H1 (cell line): ENCODE results near the gene PEX1. TPM values are rescaled to one million over a fixed set of nuclear protein-coding genes. Genes with fewer than 3 reads are reported as not detected.

Experiments used
- BRCA1 ChIP-seq: IDR thresholded peaks from 2 replicates; pipeline ENCODE4 v1.6.1; 2012; ENCODE audit warnings: low read depth, low read length, improper control_type of control experiment
- JUND ChIP-seq: IDR thresholded peaks from 2 replicates; pipeline ENCODE4 v1.6.1; 2011; ENCODE audit warnings: mild to moderate bottlenecking, improper control_type of control experiment, low read length
- MAFK ChIP-seq: IDR thresholded peaks from 2 replicates; pipeline ENCODE4 v1.6.1; 2012; ENCODE audit warnings: low read depth, mild to moderate bottlenecking, improper control_type of control experiment, low read length
- RXRA ChIP-seq: IDR thresholded peaks from 2 replicates; pipeline ENCODE4 v1.6.1; 2011; ENCODE audit warnings: low read depth, mild to moderate bottlenecking, low read length, moderate library complexity; ENCODE audit not compliant: insufficient read depth
- SIX5 ChIP-seq: IDR thresholded peaks from 2 replicates; pipeline ENCODE4 v1.6.1; 2011; ENCODE audit warnings: mild to moderate bottlenecking, low read depth, low read length
- SP1 ChIP-seq: IDR thresholded peaks from 2 replicates; pipeline ENCODE4 v1.6.1; 2011; ENCODE audit warnings: low read depth, low read length
- SRF ChIP-seq: IDR thresholded peaks from 2 replicates; pipeline ENCODE4 v1.6.1; 2011; ENCODE audit warnings: mild to moderate bottlenecking, low read depth, low read length, moderate library complexity
- TAF1 ChIP-seq: IDR thresholded peaks from 2 replicates; pipeline ENCODE4 v1.6.1; 2011; ENCODE audit warnings: mild to moderate bottlenecking, low read depth, low read length
- TCF12 ChIP-seq: IDR thresholded peaks from 2 replicates; pipeline ENCODE4 v1.6.1; 2011; ENCODE audit warnings: low read depth, mild to moderate bottlenecking, low read length
- polyA plus RNA-seq, 7 experiments: library from polyadenylated mRNA; depleted of rRNA in 3 of 7; stranded (reverse) in 5 of 7; unstranded in 2 of 7; fragments of >200 nt in 5 of 7; fragments of 200-250 nt in 2 of 7; gene quantifications; 1 replicate in 5 of 7; 2 replicates in 1 of 7; 4 replicates in 1 of 7; pipeline versions ENCODE4 v1.2.1 to v1.2.3, GENCODE V29; 2011 to 2013; ENCODE audit warnings: missing spikeins in 2 of 7, mixed read lengths in 2 of 7
- total RNA-seq: library from RNA; stranded (reverse); fragmentation: NEBNext Ultra II Directional; extraction: Animal tissue kit (Norgen Biotek cat#: 25700); gene quantifications from 2 replicates; pipeline ENCODE4 v1.2.1, GENCODE V29; 2021
- TF ChIP-seq, protein P1 (sequence below): fragments of 300-600 bp; sonication (generic); IDR thresholded peaks from 2 replicates; pipeline ENCODE4 v1.7.1; 2012; ENCODE audit warnings: low read length, moderate library complexity, mild to moderate bottlenecking, inconsistent platforms; ENCODE audit not compliant: insufficient replicate concordance
- TF ChIP-seq, protein P2 (sequence below), 3 experiments: IDR thresholded peaks; 1 replicate in 2 of 3; 2 replicates in 1 of 3; pipeline versions ENCODE4 v1.5.1 to v1.6.1; 2011; ENCODE audit warnings: low read length in 3 of 3, mild to moderate bottlenecking in 3 of 3, inconsistent platforms in 2 of 3, low read depth in 1 of 3, moderate library complexity in 1 of 3; ENCODE audit not compliant: insufficient read depth in 1 of 3; ENCODE audit errors: control extremely low read depth in 1 of 3

The PEX1 gene
- total and polyA plus RNA-seq, 2 of the 8 experiments (the other 6 are each of a cell fraction or from before 2014, with no cell fraction given), result 16.4 to 23.9 TPM

DNA sequence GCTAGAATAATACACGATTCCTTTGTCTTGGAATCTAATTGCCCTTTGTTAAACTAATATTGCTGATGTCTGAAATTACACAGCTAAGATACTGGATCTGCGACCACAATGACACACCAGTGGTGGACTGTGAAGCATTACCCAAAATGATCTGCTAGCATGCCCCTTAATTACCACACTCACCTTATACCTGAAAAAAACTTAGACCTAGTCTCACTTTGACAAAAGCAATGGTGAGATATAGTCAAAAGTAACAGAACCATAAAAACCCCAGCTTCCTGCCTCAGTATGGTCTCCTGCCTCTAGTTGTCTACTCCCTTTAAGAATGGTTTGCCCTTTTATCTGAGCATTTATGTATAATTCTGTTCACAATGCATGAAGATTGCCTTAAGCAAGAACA is 29.8 kb downstream of the PEX1 start (continued):
- TF ChIP-seq, protein P1, sequence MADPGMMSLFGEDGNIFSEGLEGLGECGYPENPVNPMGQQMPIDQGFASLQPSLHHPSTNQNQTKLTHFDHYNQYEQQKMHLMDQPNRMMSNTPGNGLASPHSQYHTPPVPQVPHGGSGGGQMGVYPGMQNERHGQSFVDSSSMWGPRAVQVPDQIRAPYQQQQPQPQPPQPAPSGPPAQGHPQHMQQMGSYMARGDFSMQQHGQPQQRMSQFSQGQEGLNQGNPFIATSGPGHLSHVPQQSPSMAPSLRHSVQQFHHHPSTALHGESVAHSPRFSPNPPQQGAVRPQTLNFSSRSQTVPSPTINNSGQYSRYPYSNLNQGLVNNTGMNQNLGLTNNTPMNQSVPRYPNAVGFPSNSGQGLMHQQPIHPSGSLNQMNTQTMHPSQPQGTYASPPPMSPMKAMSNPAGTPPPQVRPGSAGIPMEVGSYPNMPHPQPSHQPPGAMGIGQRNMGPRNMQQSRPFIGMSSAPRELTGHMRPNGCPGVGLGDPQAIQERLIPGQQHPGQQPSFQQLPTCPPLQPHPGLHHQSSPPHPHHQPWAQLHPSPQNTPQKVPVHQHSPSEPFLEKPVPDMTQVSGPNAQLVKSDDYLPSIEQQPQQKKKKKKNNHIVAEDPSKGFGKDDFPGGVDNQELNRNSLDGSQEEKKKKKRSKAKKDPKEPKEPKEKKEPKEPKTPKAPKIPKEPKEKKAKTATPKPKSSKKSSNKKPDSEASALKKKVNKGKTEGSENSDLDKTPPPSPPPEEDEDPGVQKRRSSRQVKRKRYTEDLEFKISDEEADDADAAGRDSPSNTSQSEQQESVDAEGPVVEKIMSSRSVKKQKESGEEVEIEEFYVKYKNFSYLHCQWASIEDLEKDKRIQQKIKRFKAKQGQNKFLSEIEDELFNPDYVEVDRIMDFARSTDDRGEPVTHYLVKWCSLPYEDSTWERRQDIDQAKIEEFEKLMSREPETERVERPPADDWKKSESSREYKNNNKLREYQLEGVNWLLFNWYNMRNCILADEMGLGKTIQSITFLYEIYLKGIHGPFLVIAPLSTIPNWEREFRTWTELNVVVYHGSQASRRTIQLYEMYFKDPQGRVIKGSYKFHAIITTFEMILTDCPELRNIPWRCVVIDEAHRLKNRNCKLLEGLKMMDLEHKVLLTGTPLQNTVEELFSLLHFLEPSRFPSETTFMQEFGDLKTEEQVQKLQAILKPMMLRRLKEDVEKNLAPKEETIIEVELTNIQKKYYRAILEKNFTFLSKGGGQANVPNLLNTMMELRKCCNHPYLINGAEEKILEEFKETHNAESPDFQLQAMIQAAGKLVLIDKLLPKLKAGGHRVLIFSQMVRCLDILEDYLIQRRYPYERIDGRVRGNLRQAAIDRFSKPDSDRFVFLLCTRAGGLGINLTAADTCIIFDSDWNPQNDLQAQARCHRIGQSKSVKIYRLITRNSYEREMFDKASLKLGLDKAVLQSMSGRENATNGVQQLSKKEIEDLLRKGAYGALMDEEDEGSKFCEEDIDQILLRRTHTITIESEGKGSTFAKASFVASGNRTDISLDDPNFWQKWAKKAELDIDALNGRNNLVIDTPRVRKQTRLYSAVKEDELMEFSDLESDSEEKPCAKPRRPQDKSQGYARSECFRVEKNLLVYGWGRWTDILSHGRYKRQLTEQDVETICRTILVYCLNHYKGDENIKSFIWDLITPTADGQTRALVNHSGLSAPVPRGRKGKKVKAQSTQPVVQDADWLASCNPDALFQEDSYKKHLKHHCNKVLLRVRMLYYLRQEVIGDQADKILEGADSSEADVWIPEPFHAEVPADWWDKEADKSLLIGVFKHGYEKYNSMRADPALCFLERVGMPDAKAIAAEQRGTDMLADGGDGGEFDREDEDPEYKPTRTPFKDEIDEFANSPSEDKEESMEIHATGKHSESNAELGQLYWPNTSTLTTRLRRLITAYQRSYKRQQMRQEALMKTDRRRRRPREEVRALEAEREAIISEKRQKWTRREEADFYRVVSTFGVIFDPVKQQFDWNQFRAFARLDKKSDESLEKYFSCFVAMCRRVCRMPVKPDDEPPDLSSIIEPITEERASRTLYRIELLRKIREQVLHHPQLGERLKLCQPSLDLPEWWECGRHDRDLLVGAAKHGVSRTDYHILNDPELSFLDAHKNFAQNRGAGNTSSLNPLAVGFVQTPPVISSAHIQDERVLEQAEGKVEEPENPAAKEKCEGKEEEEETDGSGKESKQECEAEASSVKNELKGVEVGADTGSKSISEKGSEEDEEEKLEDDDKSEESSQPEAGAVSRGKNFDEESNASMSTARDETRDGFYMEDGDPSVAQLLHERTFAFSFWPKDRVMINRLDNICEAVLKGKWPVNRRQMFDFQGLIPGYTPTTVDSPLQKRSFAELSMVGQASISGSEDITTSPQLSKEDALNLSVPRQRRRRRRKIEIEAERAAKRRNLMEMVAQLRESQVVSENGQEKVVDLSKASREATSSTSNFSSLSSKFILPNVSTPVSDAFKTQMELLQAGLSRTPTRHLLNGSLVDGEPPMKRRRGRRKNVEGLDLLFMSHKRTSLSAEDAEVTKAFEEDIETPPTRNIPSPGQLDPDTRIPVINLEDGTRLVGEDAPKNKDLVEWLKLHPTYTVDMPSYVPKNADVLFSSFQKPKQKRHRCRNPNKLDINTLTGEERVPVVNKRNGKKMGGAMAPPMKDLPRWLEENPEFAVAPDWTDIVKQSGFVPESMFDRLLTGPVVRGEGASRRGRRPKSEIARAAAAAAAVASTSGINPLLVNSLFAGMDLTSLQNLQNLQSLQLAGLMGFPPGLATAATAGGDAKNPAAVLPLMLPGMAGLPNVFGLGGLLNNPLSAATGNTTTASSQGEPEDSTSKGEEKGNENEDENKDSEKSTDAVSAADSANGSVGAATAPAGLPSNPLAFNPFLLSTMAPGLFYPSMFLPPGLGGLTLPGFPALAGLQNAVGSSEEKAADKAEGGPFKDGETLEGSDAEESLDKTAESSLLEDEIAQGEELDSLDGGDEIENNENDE, result no peak
- TF ChIP-seq RXRA (no peak), BRCA1 (no peak), SRF (no peak), SP1 (no peak), MAFK (no peak), TCF12 (no peak), JUND (no peak), SIX5 (no peak), TAF1 (no peak)
- TF ChIP-seq, protein P2, sequence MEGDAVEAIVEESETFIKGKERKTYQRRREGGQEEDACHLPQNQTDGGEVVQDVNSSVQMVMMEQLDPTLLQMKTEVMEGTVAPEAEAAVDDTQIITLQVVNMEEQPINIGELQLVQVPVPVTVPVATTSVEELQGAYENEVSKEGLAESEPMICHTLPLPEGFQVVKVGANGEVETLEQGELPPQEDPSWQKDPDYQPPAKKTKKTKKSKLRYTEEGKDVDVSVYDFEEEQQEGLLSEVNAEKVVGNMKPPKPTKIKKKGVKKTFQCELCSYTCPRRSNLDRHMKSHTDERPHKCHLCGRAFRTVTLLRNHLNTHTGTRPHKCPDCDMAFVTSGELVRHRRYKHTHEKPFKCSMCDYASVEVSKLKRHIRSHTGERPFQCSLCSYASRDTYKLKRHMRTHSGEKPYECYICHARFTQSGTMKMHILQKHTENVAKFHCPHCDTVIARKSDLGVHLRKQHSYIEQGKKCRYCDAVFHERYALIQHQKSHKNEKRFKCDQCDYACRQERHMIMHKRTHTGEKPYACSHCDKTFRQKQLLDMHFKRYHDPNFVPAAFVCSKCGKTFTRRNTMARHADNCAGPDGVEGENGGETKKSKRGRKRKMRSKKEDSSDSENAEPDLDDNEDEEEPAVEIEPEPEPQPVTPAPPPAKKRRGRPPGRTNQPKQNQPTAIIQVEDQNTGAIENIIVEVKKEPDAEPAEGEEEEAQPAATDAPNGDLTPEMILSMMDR (IDR thresholded peaks at IDR 0.05; ENCODE audit: control extremely low read depth in 1 of 3, insufficient read depth in 1 of 3, low read depth in 1 of 3, low read length in 3 of 3), result no peak
